Posterior vena cava (tissue), 2 donors: ENCODE data around the gene ZNF148. TPM values are rescaled to one million over a fixed set of nuclear protein-coding genes. Genes with fewer than 3 reads are reported as not detected.

Source experiments
- DNase-seq: peaks from one replicate; pipeline ENCODE4 v3.0.0-alpha.2; 2020; ENCODE audit warnings: low spot score
- intact Hi-C, 2 donors: fragments of 100-400 bp; cut with DNase I; formaldehyde crosslinking; loops; one replicate each; pipeline versions ENCODE4 v1.14.1 to v1.14.2; 2022 to 2023
- total RNA-seq, 2 donors: library from RNA; stranded (reverse); fragmentation: NEBNext Ultra II Directional; extraction: Animal tissue kit (Norgen Biotek cat#: 25700); gene quantifications; one replicate each; pipeline ENCODE4 v1.2.1, GENCODE V29; 2021
- donor health status: DM: yes; HTN: yes; CAD: no.
- donor health status: DM: yes; HTN: yes; CAD: no.

ZNF148 gene
- total RNA-seq, 2 donors from 2014 or later = 39.7 to 45.5 TPM

GRCh38 chr3:125309476-125309875, 65.6 kb downstream of the ZNF148 start:
- intact Hi-C loops = no loop called here

GRCh38 chr3:125306620-125307019, 68.5 kb downstream of the ZNF148 start:
- intact Hi-C loops = no loop called here
- no peak for DNase-seq

More at GRCh38 chr3:125309476-125309875, 65.6 kb downstream of the ZNF148 start:
- DNase-seq = no peak

- DNase-seq = no peak
- intact Hi-C loops = no loop called here
These were observed 72.2 kb downstream of the ZNF148 start for GRCh38 chr3:125302932-125303331.

- intact Hi-C loops = no loop called here
- no peak for DNase-seq
These were observed 74.7 kb downstream of the ZNF148 start for GRCh38 chr3:125300416-125300815.

- DNase-seq = no peak
- intact Hi-C loops = no loop called here
These were observed 80.7 kb downstream of the ZNF148 start for GRCh38 chr3:125294411-125294810.

- no peak for DNase-seq
- intact Hi-C loops = no loop called here
These were observed 83.1 kb downstream of the ZNF148 start for GRCh38 chr3:125292015-125292414.

- DNase-seq = no peak
- intact Hi-C loops = no loop called here
These were observed 85.6 kb downstream of the ZNF148 start for GRCh38 chr3:125289429-125289981.

GRCh38 chr3:125287248-125287647, 87.9 kb downstream of the ZNF148 start:
- DNase-seq = no peak
- intact Hi-C loops = no loop called here

- DNase-seq = no peak
- intact Hi-C loops = no loop called here
These were observed 93.7 kb downstream of the ZNF148 start for GRCh38 chr3:125281381-125281780.

- no peak for DNase-seq
- intact Hi-C loops = no loop called here
These were observed 94.3 kb downstream of the ZNF148 start for GRCh38 chr3:125280668-125281361.

- intact Hi-C loops = no loop called here
- no peak for DNase-seq
These were observed 97.0 kb downstream of the ZNF148 start for GRCh38 chr3:125278155-125278554.

GRCh38 chr3:125271127-125271526, 104.0 kb downstream of the ZNF148 start:
- DNase-seq = no peak
- intact Hi-C loops = no loop called here

- no peak for DNase-seq
- intact Hi-C loops = no loop called here
These were observed 107.7 kb downstream of the ZNF148 start for GRCh38 chr3:125267460-125267859.

GRCh38 chr3:125266971-125267370, 108.2 kb downstream of the ZNF148 start:
- intact Hi-C loops = no loop called here

GRCh38 chr3:125262161-125262560, 113.0 kb downstream of the ZNF148 start:
- intact Hi-C loops = no loop called here

More at GRCh38 chr3:125266971-125267370, 108.2 kb downstream of the ZNF148 start:
- no peak for DNase-seq

GRCh38 chr3:125261031-125261430, 114.1 kb downstream of the ZNF148 start:
- intact Hi-C loops = no loop called here

More at GRCh38 chr3:125262161-125262560, 113.0 kb downstream of the ZNF148 start:
- no peak for DNase-seq

GRCh38 chr3:125260158-125260557, 115.0 kb downstream of the ZNF148 start:
- intact Hi-C loops = no loop called here
- no peak for DNase-seq

More at GRCh38 chr3:125261031-125261430, 114.1 kb downstream of the ZNF148 start:
- no peak for DNase-seq

GRCh38 chr3:125257536-125257935, 117.6 kb downstream of the ZNF148 start:
- DNase-seq = no peak

GRCh38 chr3:125256675-125257074, 118.5 kb downstream of the ZNF148 start:
- intact Hi-C loops = no loop called here
- no peak for DNase-seq

More at GRCh38 chr3:125257536-125257935, 117.6 kb downstream of the ZNF148 start:
- intact Hi-C loops = no loop called here

- intact Hi-C loops = no loop called here
- DNase-seq = no peak
These were observed 124.2 kb downstream of the ZNF148 start for GRCh38 chr3:125250973-125251372.

GRCh38 chr3:125246237-125246636, 128.9 kb downstream of the ZNF148 start:
- no peak for DNase-seq
- intact Hi-C loops = no loop called here
